B cell (primary cell): Measurements from ENCODE around the gene DCTD. TPM values are rescaled to one million over a fixed set of nuclear protein-coding genes. Genes with fewer than 3 reads are reported as not detected.

Experiments
- ATAC-seq: fragments of 200-7000 bp; cut with Tn5 transposase; one replicate; pipeline ENCODE4 v1.10.0; 2021; ENCODE audit warnings: low read depth, mild to moderate bottlenecking, moderate number of reproducible peaks, moderate library complexity
- CTCF ChIA-PET: fragments of 350-600 bp; sonication (Branson Sonifier 250); formaldehyde crosslinking; loops from one replicate; lab custom pipeline; 2021; ENCODE audit warnings: antibody characterized with exemption, inconsistent platforms; lab: Charles Lee
- POLR2A ChIA-PET: fragments of 350-600 bp; sonication (Branson Sonifier 250); formaldehyde crosslinking; loops from one replicate; lab custom pipeline; 2021; ENCODE audit warnings: antibody characterized with exemption; lab: Charles Lee
- DNase-seq: peaks from one replicate; pipeline ENCODE4 v3.0.0; 2013
- H2AFZ ChIP-seq: 2 replicates; pipeline ENCODE4 v1.6.1; 2012; ENCODE audit warnings: mild to moderate bottlenecking, low read depth, low read length; ENCODE audit not compliant: insufficient read depth, poor library complexity, severe bottlenecking
- H3K27ac ChIP-seq, 2 donors: 1 replicate in 1 of 2; 2 replicates in 1 of 2; pipeline ENCODE4 v1.5.1; 2012 to 2013; ENCODE audit warnings: low read length in 2 of 2, mild to moderate bottlenecking in 2 of 2, moderate library complexity in 1 of 2
- H3K27me3 ChIP-seq, 4 experiments: fragments of 200-600 bp in 1 of 4; sonication (generic) in 1 of 4; replicated peaks in 1 of 4; 1 replicate in 2 of 4; 2 replicates in 2 of 4; pipeline versions ENCODE4 v1.6.1 to v1.7.0; 2013 to 2016; ENCODE audit warnings: low read length in 3 of 4, mild to moderate bottlenecking in 2 of 4, mixed read lengths in 1 of 4, moderate library complexity in 1 of 4; ENCODE audit not compliant: insufficient read depth in 4 of 4, control insufficient read depth in 3 of 4; ENCODE audit errors: control extremely low read depth in 1 of 4
- H3K36me3 ChIP-seq, 2 experiments: replicated peaks in 1 of 2; 1 replicate in 1 of 2; 2 replicates in 1 of 2; pipeline versions ENCODE4 v1.6.1 to v1.7.1; 2013; ENCODE audit warnings: low read length in 1 of 2; ENCODE audit not compliant: insufficient read depth in 2 of 2, control insufficient read depth in 1 of 2; ENCODE audit errors: control extremely low read depth in 1 of 2, extremely low read depth in 1 of 2
- H3K4me1 ChIP-seq, 2 donors: fragments of 200-600 bp in 1 of 2; sonication (generic) in 1 of 2; 1 replicate in 1 of 2; 2 replicates in 1 of 2; pipeline versions ENCODE4 v1.5.1 to v1.6.1; 2013 to 2017; ENCODE audit warnings: low read length in 2 of 2; ENCODE audit not compliant: control insufficient read depth in 2 of 2, insufficient read depth in 2 of 2
- H3K4me2 ChIP-seq: replicated peaks from 2 replicates; pipeline ENCODE3; 2012; ENCODE audit warnings: mild to moderate bottlenecking, low read depth, low read length; ENCODE audit not compliant: poor library complexity, severe bottlenecking
- H3K4me3 ChIP-seq, 5 experiments: fragments of 200-600 bp in 1 of 5; sonication (generic) in 1 of 5; 1 replicate in 3 of 5; 2 replicates in 2 of 5; pipeline versions ENCODE4 v1.5.1 to v1.7.0; 2011 to 2016; ENCODE audit warnings: low read length in 4 of 5, mild to moderate bottlenecking in 4 of 5, low read depth in 2 of 5, control low read depth in 1 of 5, moderate library complexity in 1 of 5; ENCODE audit not compliant: insufficient read depth in 1 of 5; ENCODE audit errors: control extremely low read depth in 1 of 5, extremely low read depth in 1 of 5
- H3K79me2 ChIP-seq: fragments of 200-600 bp; sonication (generic); one replicate; pipeline ENCODE4 v1.6.0; 2016; ENCODE audit warnings: low read length; ENCODE audit not compliant: control insufficient read depth, insufficient read depth
- H3K9ac ChIP-seq: fragments of 200-600 bp; sonication (generic); 2 replicates; pipeline ENCODE4 v1.6.1; 2017; ENCODE audit warnings: mild to moderate bottlenecking, low read length, moderate library complexity
- H3K9me3 ChIP-seq, 3 donors: one replicate each; pipeline versions ENCODE4 v1.6.1 to v1.7.1; 2013; ENCODE audit warnings: low read length in 2 of 3; ENCODE audit not compliant: control insufficient read depth in 2 of 3, insufficient read depth in 1 of 3; ENCODE audit errors: control extremely low read depth in 1 of 3
- H4K20me1 ChIP-seq: 2 replicates; pipeline ENCODE4 v1.6.0; 2012; ENCODE audit warnings: mild to moderate bottlenecking, low read length; ENCODE audit not compliant: insufficient read depth, control insufficient read depth, poor library complexity, severe bottlenecking
- H3K27ac Mint-ChIP-seq: one replicate; pipeline ENCODE4 v1.8.0; 2021; ENCODE audit warnings: mixed read lengths
- H3K27me3 Mint-ChIP-seq: one replicate; pipeline ENCODE4 v1.8.0; 2021; ENCODE audit warnings: mixed read lengths
- H3K4me1 Mint-ChIP-seq: one replicate; pipeline ENCODE4 v1.8.0; 2021; ENCODE audit warnings: mixed read lengths
- H3K4me3 Mint-ChIP-seq: one replicate; pipeline ENCODE4 v1.8.0; 2021; ENCODE audit warnings: mixed read lengths
- H3K9me3 Mint-ChIP-seq: one replicate; pipeline ENCODE4 v1.8.0; 2022; ENCODE audit warnings: mixed read lengths; ENCODE audit not compliant: insufficient read depth
- EZH2 ChIP-seq: IDR thresholded peaks from 2 replicates; pipeline ENCODE4 v1.6.1; 2012; ENCODE audit warnings: borderline replicate concordance, low read depth, mild to moderate bottlenecking, moderate library complexity, low read length; ENCODE audit not compliant: insufficient read depth, poor library complexity, severe bottlenecking
- WGBS: methylation state at CpG from one replicate; pipeline ENCODE4 v1.1.5; 2013; ENCODE audit warnings: missing lambda C conversion rate; ENCODE audit not compliant: insufficient coverage; 5-methylcytosine and 5-hydroxymethylcytosine counted together
- intact Hi-C: fragments of 100-400 bp; cut with micrococcal nuclease; formaldehyde crosslinking; loops from one replicate; pipeline ENCODE4 v1.10.0; 2022
- polyA plus RNA-seq: library from polyadenylated mRNA; depleted of rRNA; stranded (reverse); fragments of >200 nt; gene quantifications from 2 replicates; pipeline ENCODE4 v1.2.3, GENCODE V29; 2012
- total RNA-seq, 2 donors: library from RNA; stranded (reverse); fragments of 120-200 nt in 1 of 2; gene quantifications; 1 replicate in 1 of 2; 2 replicates in 1 of 2; pipeline versions ENCODE4 v1.2.3 to v1.2.4, GENCODE V29; 2013 to 2022
- TF ChIP-seq, protein P1 (sequence below): fragments of 200-600 bp; IDR thresholded peaks from one replicate; pipeline ENCODE4 v1.8.0; 2022; ENCODE audit warnings: antibody characterized with exemption, mild to moderate bottlenecking

Gene DCTD
- total and polyA plus RNA-seq, 2 donors (not counting 1 experiment from before 2014, with no cell fraction given): 61.0 to 75.8 TPM

DNA sequence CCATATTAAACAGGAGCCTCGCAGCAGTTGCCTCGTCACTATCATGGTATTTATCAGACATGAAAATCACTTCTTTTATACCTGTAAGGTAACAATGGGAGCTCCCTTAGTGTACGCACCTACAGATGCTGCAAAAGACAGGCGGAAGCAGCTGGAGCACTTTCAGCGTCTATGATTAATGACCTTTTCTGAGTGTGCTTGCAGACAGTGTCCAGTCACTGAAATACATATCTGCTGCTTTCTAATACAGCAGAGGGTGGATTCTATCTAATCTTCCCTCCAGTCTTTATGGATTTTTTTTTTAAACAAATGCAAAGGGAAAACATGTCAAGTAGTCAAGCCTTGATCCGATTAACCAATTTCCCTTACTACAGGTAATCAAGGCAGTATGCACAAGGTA lies 24.1 kb downstream of the DCTD start:
- no peak overlapping the region for H3K4me3 ChIP-seq
- ChIA-PET CTCF (no interaction called here), POLR2A (no interaction called here)
- H3K9ac ChIP-seq: no peak overlapping the region
- H3K9me3 ChIP-seq: no peaks in the 10 kb centered on the region
- TF ChIP-seq, protein P1, sequence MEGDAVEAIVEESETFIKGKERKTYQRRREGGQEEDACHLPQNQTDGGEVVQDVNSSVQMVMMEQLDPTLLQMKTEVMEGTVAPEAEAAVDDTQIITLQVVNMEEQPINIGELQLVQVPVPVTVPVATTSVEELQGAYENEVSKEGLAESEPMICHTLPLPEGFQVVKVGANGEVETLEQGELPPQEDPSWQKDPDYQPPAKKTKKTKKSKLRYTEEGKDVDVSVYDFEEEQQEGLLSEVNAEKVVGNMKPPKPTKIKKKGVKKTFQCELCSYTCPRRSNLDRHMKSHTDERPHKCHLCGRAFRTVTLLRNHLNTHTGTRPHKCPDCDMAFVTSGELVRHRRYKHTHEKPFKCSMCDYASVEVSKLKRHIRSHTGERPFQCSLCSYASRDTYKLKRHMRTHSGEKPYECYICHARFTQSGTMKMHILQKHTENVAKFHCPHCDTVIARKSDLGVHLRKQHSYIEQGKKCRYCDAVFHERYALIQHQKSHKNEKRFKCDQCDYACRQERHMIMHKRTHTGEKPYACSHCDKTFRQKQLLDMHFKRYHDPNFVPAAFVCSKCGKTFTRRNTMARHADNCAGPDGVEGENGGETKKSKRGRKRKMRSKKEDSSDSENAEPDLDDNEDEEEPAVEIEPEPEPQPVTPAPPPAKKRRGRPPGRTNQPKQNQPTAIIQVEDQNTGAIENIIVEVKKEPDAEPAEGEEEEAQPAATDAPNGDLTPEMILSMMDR: no peak
- no peak for TF ChIP-seq EZH2
- no peak overlapping the region for H3K27ac ChIP-seq
- no peaks in the 10 kb centered on the region for H3K79me2 ChIP-seq
- no peak for ATAC-seq
- H3K4me1 Mint-ChIP-seq: no peaks in the 10 kb centered on the region
- no peaks in the 10 kb centered on the region for H3K4me1 ChIP-seq
- H3K27ac Mint-ChIP-seq: no peak overlapping the region
- H2AFZ ChIP-seq: no peak overlapping the region
- peaks cover 2 to 66% of the 10 kb centered on the region in 2 experiments for H3K36me3 ChIP-seq
- no peak overlapping the region for H3K4me2 ChIP-seq
- no peaks in the 10 kb centered on the region for H3K9me3 Mint-ChIP-seq
- intact Hi-C loops: no loop called here
- peaks cover 14% of the 10 kb centered on the region for H4K20me1 ChIP-seq
- no peaks in the 10 kb centered on the region for H3K27me3 ChIP-seq
- no peaks in the 10 kb centered on the region for H3K27me3 Mint-ChIP-seq
- 100% methylated on average over 1 of the region's 6 CpGs for WGBS
- no peak for DNase-seq
- no peak overlapping the region for H3K4me3 Mint-ChIP-seq

DNA sequence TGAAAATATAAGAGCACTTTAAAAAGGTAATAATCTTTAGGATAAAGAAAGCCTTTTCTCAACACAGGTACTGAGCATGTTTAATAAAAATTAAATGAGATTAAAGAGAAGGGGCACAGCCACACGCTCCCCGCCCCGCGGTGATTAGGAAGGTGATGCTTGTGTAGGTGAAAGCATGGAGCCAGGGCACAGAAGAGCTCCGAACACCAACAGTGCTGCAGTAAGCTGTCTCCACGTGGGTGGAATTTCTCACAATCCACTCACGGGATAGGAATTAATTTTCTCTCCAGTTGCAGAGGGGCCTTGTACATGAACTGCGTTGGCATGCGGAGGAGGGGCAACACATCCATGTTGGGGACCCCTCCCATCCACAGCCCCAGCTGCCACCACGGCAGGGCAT lies 27.0 kb downstream of the DCTD start:
- H3K4me1 ChIP-seq: no peaks in the 10 kb centered on the region
- ChIA-PET CTCF (no interaction called here), POLR2A (no interaction called here)
- Mint-ChIP-seq H3K9me3 (peaks cover 4% of the 10 kb centered on the region), H3K4me1 (no peaks in the 10 kb centered on the region), H3K27me3 (no peaks in the 10 kb centered on the region), H3K27ac (no peak overlapping the region), H3K4me3 (no peak overlapping the region)
- H3K9me3 ChIP-seq: peaks cover 0 to 9% (median 8%) of the 10 kb centered on the region in 3 donors
- no peak overlapping the region for H3K4me2 ChIP-seq
- H3K27me3 ChIP-seq: peaks cover 0 to under 1% (median 0%) of the 10 kb centered on the region in 4 experiments
- H3K27ac ChIP-seq: no peak overlapping the region
- ATAC-seq (no peak), DNase-seq (no peak)
- H2AFZ ChIP-seq: no peak overlapping the region
- intact Hi-C loops: no loop called here
- H3K4me3 ChIP-seq: no peak overlapping the region
- 99% methylated on average over 10 of the region's 10 CpGs for WGBS
- no peaks in the 10 kb centered on the region for H3K79me2 ChIP-seq
- H3K36me3 ChIP-seq: peaks cover 0 to 65% of the 10 kb centered on the region in 2 experiments
- peaks cover 14% of the 10 kb centered on the region for H4K20me1 ChIP-seq
- no peak overlapping the region for H3K9ac ChIP-seq
- TF ChIP-seq, protein P1: no peak
- TF ChIP-seq EZH2: no peak
